Ammon's horn (tissue), 1 donor: Measurements from ENCODE around the gene PLEKHA5.
"Not testable (repeated sequence)": the region's sequence is repeated elsewhere in the genome, so short reads cannot be mapped to it uniquely, and the experiment has no call there.

Experiments used
- DNase-seq: peaks from one replicate; pipeline ENCODE4 v3.0.0-alpha.2; 2016; ENCODE audit warnings: low spot score

Gene PLEKHA5

GRCh38 chr12:19169222-19169621, 39.7 kb downstream of the PLEKHA5 start:
- DNase-seq, result no peak

GRCh38 chr12:19170286-19170685, 40.8 kb downstream of the PLEKHA5 start:
- not testable (repeated sequence) for DNase-seq

GRCh38 chr12:19171731-19172130, 42.2 kb downstream of the PLEKHA5 start:
- DNase-seq, result no peak

GRCh38 chr12:19177754-19178153, 48.2 kb downstream of the PLEKHA5 start:
- no peak for DNase-seq

GRCh38 chr12:19179986-19180385, 50.5 kb downstream of the PLEKHA5 start:
- no peak for DNase-seq

- DNase-seq, result no peak
Observed at GRCh38 chr12:19181666-19182426, 52.3 kb downstream of the PLEKHA5 start.

GRCh38 chr12:19183121-19183838, 53.7 kb downstream of the PLEKHA5 start:
- no peak for DNase-seq

- DNase-seq, result no peak
Observed at GRCh38 chr12:19185262-19185929, 55.9 kb downstream of the PLEKHA5 start.

GRCh38 chr12:19186722-19187661, 57.5 kb downstream of the PLEKHA5 start:
- DNase-seq, result peak; percentile 67

GRCh38 chr12:19189522-19189921, 60.0 kb downstream of the PLEKHA5 start:
- no peak for DNase-seq

GRCh38 chr12:19190292-19191031, 60.9 kb downstream of the PLEKHA5 start:
- peak; percentile 38 for DNase-seq

GRCh38 chr12:19191089-19191488, 61.6 kb downstream of the PLEKHA5 start:
- DNase-seq, result no peak

GRCh38 chr12:19191563-19191962, 62.0 kb downstream of the PLEKHA5 start:
- no peak for DNase-seq

GRCh38 chr12:19192710-19193109, 63.2 kb downstream of the PLEKHA5 start:
- no peak for DNase-seq

GRCh38 chr12:19194963-19195362, 65.4 kb downstream of the PLEKHA5 start:
- no peak for DNase-seq

GRCh38 chr12:19196959-19197630, 67.6 kb downstream of the PLEKHA5 start:
- DNase-seq, result no peak

- no peak for DNase-seq
Observed at GRCh38 chr12:19198272-19198671, 68.7 kb downstream of the PLEKHA5 start.

- DNase-seq, result no peak
Observed at GRCh38 chr12:19199332-19199731, 69.8 kb downstream of the PLEKHA5 start.

GRCh38 chr12:19200261-19200660, 70.7 kb downstream of the PLEKHA5 start:
- DNase-seq, result no peak

- DNase-seq, result no peak
Observed at GRCh38 chr12:19201661-19202060, 72.1 kb downstream of the PLEKHA5 start.
